HG03342 (cell line): Measurements from ENCODE around the gene DDX21.
A peak's percentile ranks its signal among the peaks of the same experiment; 100 is the strongest.
"Not testable (repeated sequence)": the region's sequence is repeated elsewhere in the genome, so short reads cannot be mapped to it uniquely, and the experiment has no call there.

Experiments
- ATAC-seq: cut with Tn5 transposase; IDR thresholded peaks from one replicate; pipeline ENCODE4 v1.9.1; 2021; ENCODE audit warnings: mild to moderate bottlenecking, moderate library complexity; ENCODE audit not compliant: unreplicated experiment

DDX21 gene

GRCh38 chr10:68987611-68988010, 31.6 kb downstream of the DDX21 start:
- no peak for ATAC-seq

DNA sequence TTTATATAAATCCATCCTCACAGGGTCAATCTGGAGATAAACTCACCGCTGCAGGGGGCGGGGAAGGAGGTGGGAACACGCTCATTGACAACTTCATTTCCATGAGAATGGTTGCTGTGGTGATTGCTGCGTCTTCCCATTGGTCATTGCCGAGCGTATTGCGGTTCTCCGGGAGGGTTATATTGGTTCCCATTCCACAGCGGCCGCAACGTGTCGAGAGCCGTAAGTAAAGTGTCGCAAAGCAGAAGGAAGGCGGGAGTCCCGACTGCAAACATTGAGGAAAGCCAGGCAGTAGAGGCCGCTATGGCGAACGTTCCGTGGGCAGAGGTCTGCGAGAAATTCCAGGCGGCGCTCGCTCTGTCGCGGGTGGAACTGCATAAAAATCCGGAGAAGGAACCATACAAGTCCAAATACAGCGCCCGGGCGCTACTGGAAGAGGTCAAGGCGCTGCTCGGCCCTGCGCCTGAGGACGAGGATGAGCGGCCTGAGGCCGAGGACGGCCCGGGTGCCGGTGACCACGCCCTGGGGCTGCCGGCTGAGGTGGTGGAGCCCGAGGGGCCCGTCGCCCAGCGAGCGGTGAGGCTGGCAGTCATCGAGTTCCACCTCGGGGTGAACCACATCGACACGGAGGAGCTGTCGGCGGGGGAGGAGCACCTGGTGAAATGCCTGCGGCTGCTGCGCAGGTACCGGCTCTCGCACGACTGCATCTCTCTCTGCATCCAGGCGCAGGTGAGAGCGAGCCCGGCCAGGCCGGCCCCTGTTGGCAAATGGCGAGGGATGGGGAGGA, 32.8 kb downstream of the DDX21 start, which contains the start of gene KIFBP:
KIFBP (plus strand) TSS at position 274 of the 787 bp plus-strand sequence; CDS start at position 304, 30 bp downstream.
- peak; percentile 72 for ATAC-seq

DNA sequence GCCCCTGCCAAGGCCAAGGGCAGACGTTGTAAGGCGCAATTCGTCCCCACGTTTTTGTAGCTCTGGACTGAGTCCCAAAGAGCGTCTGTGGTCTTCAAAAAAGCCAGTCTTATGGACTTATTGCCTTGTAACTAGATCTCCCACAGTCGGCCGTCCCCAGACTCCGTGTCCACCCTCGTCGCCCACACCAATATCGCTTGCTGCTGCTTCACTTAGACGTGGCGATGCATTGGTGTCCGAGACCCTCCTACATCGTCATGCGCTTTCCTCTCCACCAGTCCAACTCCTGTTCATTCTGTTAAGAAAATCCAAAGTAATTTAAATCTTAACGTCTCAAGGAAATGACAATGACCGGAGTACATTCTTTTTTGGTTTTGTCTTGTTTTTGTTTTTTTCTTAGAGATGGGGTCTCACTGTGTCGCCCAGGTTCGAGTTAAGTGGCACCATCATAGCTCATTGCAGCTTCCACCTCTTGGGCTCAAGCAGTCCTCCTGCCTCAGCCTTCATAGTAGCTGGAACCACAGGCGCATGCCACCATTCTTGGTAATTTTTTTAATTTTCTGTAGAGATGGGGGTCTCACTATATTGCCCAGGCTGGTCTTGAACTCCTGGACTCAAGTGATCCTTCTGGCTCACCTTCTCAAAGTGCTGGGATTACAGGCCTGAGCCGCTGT, 33.5 kb downstream of the DDX21 start:
- no peak for ATAC-seq

DNA sequence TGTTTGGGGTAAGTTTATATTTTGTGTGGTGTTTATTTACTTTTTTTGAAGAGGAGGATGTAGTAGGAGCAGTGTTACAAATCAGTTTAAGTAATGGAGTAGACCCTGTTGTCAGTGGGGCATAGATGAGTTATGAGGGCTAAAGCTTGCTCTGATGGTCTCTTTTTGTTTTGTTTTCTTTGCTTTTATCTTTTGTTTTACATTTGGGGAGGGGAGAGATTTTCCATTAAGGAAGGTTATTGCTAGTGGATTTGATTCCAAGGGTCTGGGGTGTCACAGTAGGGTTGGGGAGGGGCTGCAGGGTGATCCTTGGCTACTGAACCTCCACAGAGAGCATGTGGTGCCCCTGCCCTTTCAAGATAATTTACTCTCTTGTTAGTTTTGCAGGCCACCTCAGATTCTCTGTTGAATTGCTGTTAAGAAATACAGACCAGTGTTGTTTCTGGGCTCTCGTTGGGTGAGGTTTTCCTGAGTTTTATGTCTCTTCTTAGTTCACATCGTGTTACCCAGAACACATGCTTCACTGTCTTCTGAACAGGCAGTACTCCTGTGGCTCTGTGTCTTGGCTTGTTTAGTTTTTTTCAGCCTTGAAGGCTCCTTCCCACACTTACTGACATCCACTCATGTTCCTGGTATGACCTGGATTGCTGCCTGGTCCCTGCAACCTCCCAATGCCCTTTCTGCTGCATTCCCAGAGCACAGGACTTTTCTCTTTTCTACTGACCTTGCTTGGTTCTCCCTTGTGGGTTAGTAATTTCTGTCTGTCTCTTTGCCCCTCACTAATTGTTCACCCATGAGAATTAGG, 36.9 kb downstream of the DDX21 start:
- no peak for ATAC-seq

GRCh38 chr10:68997211-68997610, 41.2 kb downstream of the DDX21 start:
- ATAC-seq = peak; percentile 27

DNA sequence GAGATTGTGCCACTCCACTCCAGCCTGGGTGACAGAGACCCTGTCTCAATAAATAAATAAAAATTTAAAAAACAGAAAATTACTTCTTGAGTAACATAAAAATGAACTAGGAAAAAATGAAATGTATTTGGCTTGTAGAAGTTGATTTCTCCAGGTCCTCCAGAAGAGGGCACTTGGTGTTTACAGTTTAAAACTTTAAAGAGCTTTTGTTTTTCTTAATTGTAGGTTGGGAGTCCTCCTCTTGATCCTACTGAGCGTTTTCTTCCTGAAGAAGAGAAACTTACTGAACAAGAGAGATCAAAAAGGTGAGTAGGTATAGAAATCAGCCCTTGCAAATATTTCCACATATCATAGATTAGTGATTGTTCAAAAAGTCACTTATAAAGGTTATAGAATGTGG, 48.9 kb downstream of the DDX21 start:
- no peak for ATAC-seq

DNA sequence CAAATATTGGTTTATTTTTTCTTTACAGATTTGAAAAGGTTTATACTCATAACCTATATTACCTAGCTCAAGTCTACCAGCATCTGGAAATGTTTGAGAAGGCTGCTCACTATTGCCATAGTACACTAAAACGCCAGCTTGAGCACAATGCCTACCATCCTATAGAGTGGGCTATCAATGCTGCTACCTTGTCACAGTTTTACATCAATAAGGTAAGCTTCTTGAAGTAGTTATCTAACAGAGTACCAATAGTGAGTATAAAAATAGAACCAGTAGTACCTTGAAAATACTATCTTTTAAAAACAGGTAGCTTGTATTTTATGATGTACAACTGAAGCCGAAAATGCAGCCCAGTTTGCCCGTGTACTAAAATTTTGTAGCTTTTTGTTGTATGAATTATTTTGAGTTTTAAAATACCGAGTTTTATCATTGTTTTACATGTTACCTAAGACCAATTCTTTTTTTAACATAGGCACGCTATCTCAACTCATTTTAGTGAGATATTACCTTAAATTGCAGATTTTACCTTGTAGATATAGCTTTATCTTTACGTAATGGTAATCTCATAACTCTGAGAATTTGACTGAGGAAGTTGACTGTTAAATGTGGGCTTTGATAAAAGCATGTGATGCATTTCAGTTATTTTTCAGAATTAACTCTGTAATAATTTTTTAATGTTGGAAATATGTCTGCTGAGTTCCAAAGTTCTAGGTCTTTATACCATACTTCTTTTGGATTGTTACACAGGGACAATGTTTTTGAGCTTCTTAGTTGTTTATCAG, 49.9 kb downstream of the DDX21 start:
- no peak for ATAC-seq

DNA sequence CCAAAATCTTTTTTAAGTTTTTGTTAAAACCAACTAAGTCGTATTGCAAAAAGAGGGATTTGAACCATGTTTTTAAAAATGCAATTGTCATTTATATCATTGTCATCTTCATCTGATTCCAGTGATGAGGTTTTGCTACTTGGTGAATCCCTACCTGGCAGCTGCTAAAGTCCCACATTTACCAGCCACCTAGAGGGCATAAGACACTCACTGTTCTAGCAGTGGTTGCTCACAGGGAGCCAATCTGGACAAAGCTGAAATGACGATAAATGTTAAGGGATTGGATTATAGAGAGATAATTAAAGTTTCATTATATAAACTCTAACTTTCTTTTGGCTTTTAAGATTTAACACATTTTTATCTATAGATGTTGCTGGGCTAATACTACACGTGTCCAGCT, 51.3 kb downstream of the DDX21 start:
- ATAC-seq = no peak

DNA sequence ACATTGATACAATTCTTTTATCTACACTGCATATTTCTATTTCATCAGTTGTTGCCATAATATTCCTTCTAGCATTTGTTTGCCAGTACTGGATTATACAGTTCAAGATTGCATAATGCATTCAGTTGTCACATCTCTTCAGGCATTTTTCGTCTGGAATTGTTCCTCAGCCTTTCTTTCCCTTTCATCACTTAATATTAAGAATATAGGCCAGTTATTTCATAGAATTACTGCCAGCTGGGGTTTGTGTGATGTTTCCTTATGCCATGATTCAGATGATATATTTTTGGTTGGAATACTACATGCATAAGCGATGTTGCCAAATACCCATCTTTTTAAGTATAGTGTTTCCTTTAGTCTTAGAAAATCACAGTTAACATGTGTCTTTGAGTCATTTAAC, 53.4 kb downstream of the DDX21 start:
- ATAC-seq = no peak

GRCh38 chr10:69010151-69010640, 54.2 kb downstream of the DDX21 start:
- ATAC-seq = no peak

- ATAC-seq = not testable (repeated sequence)
These were observed 56.8 kb downstream of the DDX21 start for GRCh38 chr10:69012778-69013177.

DNA sequence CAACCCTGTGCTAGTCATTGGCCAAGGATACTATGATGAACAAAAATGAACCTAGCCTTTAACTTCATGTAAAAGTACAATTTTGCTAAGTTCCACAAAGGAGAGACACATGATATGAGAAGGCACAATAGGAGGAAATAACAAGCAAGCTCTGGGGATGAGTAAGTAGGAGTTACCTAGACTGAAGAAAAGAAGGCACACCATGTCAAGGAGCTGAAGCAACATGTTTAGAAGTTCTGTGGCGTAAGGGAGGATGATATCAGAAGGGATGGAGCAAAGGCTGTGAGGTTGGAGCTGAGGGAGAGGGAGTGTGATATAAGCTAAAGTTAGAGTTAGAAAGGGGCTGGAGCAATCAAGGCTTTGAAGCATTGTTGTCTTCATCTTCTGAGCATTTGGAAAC, 58.2 kb downstream of the DDX21 start:
- ATAC-seq = no peak

GRCh38 chr10:69018613-69019012, 62.6 kb downstream of the DDX21 start:
- no peak for ATAC-seq

DNA sequence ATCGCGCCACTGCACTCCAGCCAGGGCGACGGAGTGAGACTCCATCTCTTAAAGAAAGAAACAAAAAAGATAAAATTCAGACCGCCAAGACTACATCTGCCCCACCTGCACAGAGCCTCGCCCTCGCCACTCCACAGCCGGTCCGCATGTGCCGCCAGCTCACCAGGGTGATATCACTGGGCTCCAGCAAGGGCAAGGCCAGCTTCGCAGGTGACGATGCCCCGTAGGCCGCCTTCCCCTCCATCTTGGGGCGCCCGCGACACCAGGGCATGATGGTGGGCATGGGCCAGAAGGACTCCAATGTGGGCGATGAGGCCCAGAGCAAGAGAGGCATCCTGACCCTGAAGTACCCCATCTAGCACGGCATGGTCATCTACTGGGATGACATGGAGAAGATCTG, 66.6 kb downstream of the DDX21 start:
- ATAC-seq = no peak

- no peak for ATAC-seq
These were observed 69.5 kb downstream of the DDX21 start for GRCh38 chr10:69025370-69025896.

DNA sequence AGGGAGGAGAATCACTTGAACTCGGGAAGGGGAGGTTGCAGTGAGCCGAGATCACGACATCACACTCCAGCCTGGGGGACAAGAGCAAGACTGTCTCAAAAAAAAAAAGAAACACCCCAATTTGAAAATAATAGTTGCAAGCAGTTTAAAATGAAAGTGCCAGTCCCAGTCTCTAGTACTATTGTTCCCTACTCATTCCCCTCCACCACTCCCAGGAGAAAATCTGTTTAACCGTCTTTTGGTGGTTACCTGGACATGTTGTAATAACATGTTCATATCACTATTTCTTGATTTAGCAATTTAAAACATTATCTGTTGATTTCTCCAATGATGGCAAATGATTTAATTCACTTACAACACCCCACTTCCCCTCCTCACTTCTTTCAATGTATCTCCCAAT, 77.3 kb downstream of the DDX21 start:
- no peak for ATAC-seq
